ENCODE measurements around the gene ASGR1.
A peak's percentile ranks its signal among the peaks of the same experiment; 100 is the strongest.
"Not testable (repeated sequence)": the region's sequence is repeated elsewhere in the genome, so short reads cannot be mapped to it uniquely, and the experiment has no call there.

Gene ASGR1

GRCh38 chr17:7176107-7176840, 2.9 kb downstream of the ASGR1 start:
- Histone ChIP-seq H3K4me3 (ENCODE audit: low read depth in 1 of 2, low read length in 2 of 2) (no peak overlapping the region), H3K9me3 (ENCODE audit: control insufficient read depth in 1 of 2, low read length in 2 of 2) (no peaks in the 10 kb centered on the region), H3K27ac (ENCODE audit: low read depth, low read length) (no peak overlapping the region), H3K36me3 (ENCODE audit: control insufficient read depth in 1 of 2, insufficient read depth in 2 of 2, low read length in 2 of 2) (no peaks in the 10 kb centered on the region), H3K9ac (ENCODE audit: low read depth in 1 of 2, low read length in 2 of 2) (no peak overlapping the region), H3K4me1 (ENCODE audit: control insufficient read depth in 1 of 2, insufficient read depth in 2 of 2, low read length in 2 of 2) (peaks cover 15 to 17% of the 10 kb centered on the region in 2 donors), H3K27me3 (ENCODE audit: control insufficient read depth in 1 of 2, insufficient read depth in 2 of 2, low read length in 2 of 2) (peaks cover 9 to 30% of the 10 kb centered on the region in 2 donors)

- H3K27ac ChIP-seq (ENCODE audit: low read depth, low read length), result no peak overlapping the region
- H3K36me3 ChIP-seq (ENCODE audit: control insufficient read depth in 1 of 2, insufficient read depth in 2 of 2, low read length in 2 of 2), result no peaks in the 10 kb centered on the region
- no peak overlapping the region for H3K9ac ChIP-seq (ENCODE audit: low read depth in 1 of 2, low read length in 2 of 2)
- H3K27me3 ChIP-seq (ENCODE audit: control insufficient read depth in 1 of 2, insufficient read depth in 2 of 2, low read length in 2 of 2), result peaks cover 9 to 30% of the 10 kb centered on the region in 2 donors
- no peak overlapping the region for H3K4me3 ChIP-seq (ENCODE audit: low read depth in 1 of 2, low read length in 2 of 2)
- peaks cover 15 to 17% of the 10 kb centered on the region in 2 donors for H3K4me1 ChIP-seq (ENCODE audit: control insufficient read depth in 1 of 2, insufficient read depth in 2 of 2, low read length in 2 of 2)
- no peaks in the 10 kb centered on the region for H3K9me3 ChIP-seq (ENCODE audit: control insufficient read depth in 1 of 2, low read length in 2 of 2)
These were observed 3.8 kb downstream of the ASGR1 start for GRCh38 chr17:7175330-7175733.

GRCh38 chr17:7174603-7175326, 4.4 kb downstream of the ASGR1 start:
- Histone ChIP-seq H3K4me1 (ENCODE audit: control insufficient read depth in 1 of 2, insufficient read depth in 2 of 2, low read length in 2 of 2) (peaks cover 15 to 17% of the 10 kb centered on the region in 2 donors), H3K9ac (ENCODE audit: low read depth in 1 of 2, low read length in 2 of 2) (peak overlapping the region in 1 of 2 donors; percentile 18), H3K27me3 (ENCODE audit: control insufficient read depth in 1 of 2, insufficient read depth in 2 of 2, low read length in 2 of 2) (peaks cover 9 to 30% of the 10 kb centered on the region in 2 donors), H3K27ac (ENCODE audit: low read depth, low read length) (no peak overlapping the region), H3K9me3 (ENCODE audit: control insufficient read depth in 1 of 2, low read length in 2 of 2) (no peaks in the 10 kb centered on the region), H3K4me3 (ENCODE audit: low read depth in 1 of 2, low read length in 2 of 2) (peak overlapping the region in 1 of 2 donors; percentile 53), H3K36me3 (ENCODE audit: control insufficient read depth in 1 of 2, insufficient read depth in 2 of 2, low read length in 2 of 2) (no peaks in the 10 kb centered on the region)

GRCh38 chr17:7173687-7174602, 5.2 kb downstream of the ASGR1 start:
- no peaks in the 10 kb centered on the region for H3K9me3 ChIP-seq (ENCODE audit: control insufficient read depth in 1 of 2, low read length in 2 of 2)
- peak overlapping the region in 1 of 2 donors; percentile 53 for H3K4me3 ChIP-seq (ENCODE audit: low read depth in 1 of 2, low read length in 2 of 2)
- H3K27me3 ChIP-seq (ENCODE audit: control insufficient read depth in 1 of 2, insufficient read depth in 2 of 2, low read length in 2 of 2), result peaks cover 9 to 30% of the 10 kb centered on the region in 2 donors
- no peak overlapping the region for H3K27ac ChIP-seq (ENCODE audit: low read depth, low read length)
- no peak overlapping the region for H3K9ac ChIP-seq (ENCODE audit: low read depth in 1 of 2, low read length in 2 of 2)
- H3K4me1 ChIP-seq (ENCODE audit: control insufficient read depth in 1 of 2, insufficient read depth in 2 of 2, low read length in 2 of 2), result peaks cover 15 to 17% of the 10 kb centered on the region in 2 donors
- no peaks in the 10 kb centered on the region for H3K36me3 ChIP-seq (ENCODE audit: control insufficient read depth in 1 of 2, insufficient read depth in 2 of 2, low read length in 2 of 2)

GRCh38 chr17:7172522-7173191, 6.5 kb downstream of the ASGR1 start:
- not testable (repeated sequence) for H3K9me3 ChIP-seq (ENCODE audit: control insufficient read depth in 1 of 2, low read length in 2 of 2); H3K27ac ChIP-seq (ENCODE audit: low read depth, low read length)
- peaks cover under 1 to 23% of the 10 kb centered on the region in 2 donors for H3K27me3 ChIP-seq (ENCODE audit: control insufficient read depth in 1 of 2, insufficient read depth in 2 of 2, low read length in 2 of 2)

GRCh38 chr17:7169565-7169908, 9.6 kb downstream of the ASGR1 start:
- not testable (repeated sequence) for H3K4me3 ChIP-seq (ENCODE audit: low read depth in 1 of 2, low read length in 2 of 2); H3K9me3 ChIP-seq (ENCODE audit: control insufficient read depth in 1 of 2, low read length in 2 of 2); H3K27me3 ChIP-seq (ENCODE audit: control insufficient read depth in 1 of 2, insufficient read depth in 2 of 2, low read length in 2 of 2); H3K4me1 ChIP-seq (ENCODE audit: control insufficient read depth in 1 of 2, insufficient read depth in 2 of 2, low read length in 2 of 2); H3K27ac ChIP-seq (ENCODE audit: low read depth, low read length); H3K36me3 ChIP-seq (ENCODE audit: control insufficient read depth in 1 of 2, insufficient read depth in 2 of 2, low read length in 2 of 2); H3K9ac ChIP-seq (ENCODE audit: low read depth in 1 of 2, low read length in 2 of 2)

More at GRCh38 chr17:7172522-7173191, 6.5 kb downstream of the ASGR1 start:
- not testable (repeated sequence) for H3K36me3 ChIP-seq (ENCODE audit: control insufficient read depth in 1 of 2, insufficient read depth in 2 of 2, low read length in 2 of 2); H3K4me3 ChIP-seq (ENCODE audit: low read depth in 1 of 2, low read length in 2 of 2); H3K9ac ChIP-seq (ENCODE audit: low read depth in 1 of 2, low read length in 2 of 2); H3K4me1 ChIP-seq (ENCODE audit: control insufficient read depth in 1 of 2, insufficient read depth in 2 of 2, low read length in 2 of 2)

GRCh38 chr17:7168841-7169564, 10.2 kb downstream of the ASGR1 start:
- not testable (repeated sequence) for H3K27ac ChIP-seq (ENCODE audit: low read depth, low read length)

GRCh38 chr17:7167832-7168231, 11.3 kb downstream of the ASGR1 start:
- Histone ChIP-seq H3K9ac (ENCODE audit: low read depth in 1 of 2, low read length in 2 of 2) (no peak overlapping the region), H3K27ac (ENCODE audit: low read depth, low read length) (no peak overlapping the region), H3K4me1 (ENCODE audit: control insufficient read depth in 1 of 2, insufficient read depth in 2 of 2, low read length in 2 of 2) (no peaks in the 10 kb centered on the region), H3K9me3 (ENCODE audit: control insufficient read depth in 1 of 2, low read length in 2 of 2) (peaks cover 0 to 2% of the 10 kb centered on the region in 2 donors), H3K27me3 (ENCODE audit: control insufficient read depth in 1 of 2, insufficient read depth in 2 of 2, low read length in 2 of 2) (no peaks in the 10 kb centered on the region), H3K36me3 (ENCODE audit: control insufficient read depth in 1 of 2, insufficient read depth in 2 of 2, low read length in 2 of 2) (no peaks in the 10 kb centered on the region), H3K4me3 (ENCODE audit: low read depth in 1 of 2, low read length in 2 of 2) (no peak overlapping the region)

More at GRCh38 chr17:7168841-7169564, 10.2 kb downstream of the ASGR1 start:
- H3K27me3 ChIP-seq (ENCODE audit: control insufficient read depth in 1 of 2, insufficient read depth in 2 of 2, low read length in 2 of 2); H3K9ac ChIP-seq (ENCODE audit: low read depth in 1 of 2, low read length in 2 of 2); H3K9me3 ChIP-seq (ENCODE audit: control insufficient read depth in 1 of 2, low read length in 2 of 2); H3K36me3 ChIP-seq (ENCODE audit: control insufficient read depth in 1 of 2, insufficient read depth in 2 of 2, low read length in 2 of 2); H3K4me3 ChIP-seq (ENCODE audit: low read depth in 1 of 2, low read length in 2 of 2); H3K4me1 ChIP-seq (ENCODE audit: control insufficient read depth in 1 of 2, insufficient read depth in 2 of 2, low read length in 2 of 2): not testable (repeated sequence)

GRCh38 chr17:7166873-7167272, 12.3 kb downstream of the ASGR1 start:
- H3K36me3 ChIP-seq (ENCODE audit: control insufficient read depth in 1 of 2, insufficient read depth in 2 of 2, low read length in 2 of 2), result no peaks in the 10 kb centered on the region
- H3K27ac ChIP-seq (ENCODE audit: low read depth, low read length), result no peak overlapping the region
- no peak overlapping the region for H3K4me3 ChIP-seq (ENCODE audit: low read depth in 1 of 2, low read length in 2 of 2)
- H3K9ac ChIP-seq (ENCODE audit: low read depth in 1 of 2, low read length in 2 of 2), result no peak overlapping the region
- no peaks in the 10 kb centered on the region for H3K27me3 ChIP-seq (ENCODE audit: control insufficient read depth in 1 of 2, insufficient read depth in 2 of 2, low read length in 2 of 2)
- no peaks in the 10 kb centered on the region for H3K4me1 ChIP-seq (ENCODE audit: control insufficient read depth in 1 of 2, insufficient read depth in 2 of 2, low read length in 2 of 2)
- H3K9me3 ChIP-seq (ENCODE audit: control insufficient read depth in 1 of 2, low read length in 2 of 2), result peaks cover 0 to 2% of the 10 kb centered on the region in 2 donors

Data from duodenal mucosa (tissue), 2 donors.